K562 (cell line): ENCODE data around the gene DAB2IP. TPM values are rescaled to one million over a fixed set of nuclear protein-coding genes. Genes with fewer than 3 reads are reported as not detected.

ENCODE experiments used
- polyA plus RNA-seq, 8 experiments: library from polyadenylated mRNA; depleted of rRNA in 4 of 8; stranded (reverse) in 5 of 8; unstranded in 3 of 8; fragments of >200 nt; fragmentation: Nextera tagmentation in 2 of 8; fragmentation: Illumina TruSeq in 1 of 8; extraction: Ambion mirVana in 2 of 8; extraction: Trizol in 1 of 8; gene quantifications; 2 replicates each; pipeline versions ENCODE4 v1.2.1 to v1.2.3, GENCODE V29; 2011 to 2014; ENCODE audit warnings: inconsistent platforms in 1 of 8, missing spikeins in 1 of 8
- total RNA-seq, 7 experiments: library from RNA; depleted of rRNA in 6 of 7; stranded (reverse); fragments of >200 nt in 6 of 7; fragmentation: Illumina TruSeq in 2 of 7; extraction: Trizol in 2 of 7; gene quantifications; 2 replicates each; pipeline versions ENCODE4 v1.2.1 to v1.2.3, GENCODE V29; 2011 to 2021; ENCODE audit warnings: low replicate concordance in 1 of 7
- TF ChIP-seq, protein P1 (sequence below), 2 experiments: fragments of 450-650 bp in 1 of 2; sonication (generic) in 1 of 2; formaldehyde crosslinking in 1 of 2; IDR thresholded peaks; 2 replicates each; pipeline versions ENCODE4 v1.7.1 to v1.9.0; 2016 to 2022; ENCODE audit warnings: inconsistent platforms in 1 of 2, mild to moderate bottlenecking in 1 of 2, missing genetic modification reagents in 1 of 2

The DAB2IP gene
- total and polyA plus RNA-seq, 9 of the 15 experiments (the other 6 are each of a cell fraction or from before 2014, with no cell fraction given), result 0.04 to 0.31 (median 0.08) TPM; not detected in 5

DNA sequence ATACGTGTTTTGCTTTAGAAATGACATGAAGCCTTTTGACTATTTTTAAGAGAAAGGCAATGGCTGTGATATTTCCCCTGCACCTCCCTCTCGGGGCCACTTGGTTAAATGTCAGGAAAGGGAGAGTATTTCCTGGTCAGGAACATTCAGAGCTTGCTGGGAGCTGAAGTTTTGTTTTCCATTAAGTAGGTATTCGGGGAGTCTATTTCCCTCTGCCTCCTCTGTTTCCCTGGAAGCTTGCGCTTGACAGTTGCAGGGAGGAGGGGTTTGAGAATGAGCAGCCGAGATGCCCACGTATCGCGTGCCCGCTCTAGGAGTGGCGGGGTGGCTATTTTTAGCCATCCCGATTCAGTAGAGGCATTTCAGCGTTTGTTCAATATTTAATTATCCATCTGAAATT, 6.7 kb downstream of the DAB2IP start (continued):
- TF ChIP-seq, protein P1, sequence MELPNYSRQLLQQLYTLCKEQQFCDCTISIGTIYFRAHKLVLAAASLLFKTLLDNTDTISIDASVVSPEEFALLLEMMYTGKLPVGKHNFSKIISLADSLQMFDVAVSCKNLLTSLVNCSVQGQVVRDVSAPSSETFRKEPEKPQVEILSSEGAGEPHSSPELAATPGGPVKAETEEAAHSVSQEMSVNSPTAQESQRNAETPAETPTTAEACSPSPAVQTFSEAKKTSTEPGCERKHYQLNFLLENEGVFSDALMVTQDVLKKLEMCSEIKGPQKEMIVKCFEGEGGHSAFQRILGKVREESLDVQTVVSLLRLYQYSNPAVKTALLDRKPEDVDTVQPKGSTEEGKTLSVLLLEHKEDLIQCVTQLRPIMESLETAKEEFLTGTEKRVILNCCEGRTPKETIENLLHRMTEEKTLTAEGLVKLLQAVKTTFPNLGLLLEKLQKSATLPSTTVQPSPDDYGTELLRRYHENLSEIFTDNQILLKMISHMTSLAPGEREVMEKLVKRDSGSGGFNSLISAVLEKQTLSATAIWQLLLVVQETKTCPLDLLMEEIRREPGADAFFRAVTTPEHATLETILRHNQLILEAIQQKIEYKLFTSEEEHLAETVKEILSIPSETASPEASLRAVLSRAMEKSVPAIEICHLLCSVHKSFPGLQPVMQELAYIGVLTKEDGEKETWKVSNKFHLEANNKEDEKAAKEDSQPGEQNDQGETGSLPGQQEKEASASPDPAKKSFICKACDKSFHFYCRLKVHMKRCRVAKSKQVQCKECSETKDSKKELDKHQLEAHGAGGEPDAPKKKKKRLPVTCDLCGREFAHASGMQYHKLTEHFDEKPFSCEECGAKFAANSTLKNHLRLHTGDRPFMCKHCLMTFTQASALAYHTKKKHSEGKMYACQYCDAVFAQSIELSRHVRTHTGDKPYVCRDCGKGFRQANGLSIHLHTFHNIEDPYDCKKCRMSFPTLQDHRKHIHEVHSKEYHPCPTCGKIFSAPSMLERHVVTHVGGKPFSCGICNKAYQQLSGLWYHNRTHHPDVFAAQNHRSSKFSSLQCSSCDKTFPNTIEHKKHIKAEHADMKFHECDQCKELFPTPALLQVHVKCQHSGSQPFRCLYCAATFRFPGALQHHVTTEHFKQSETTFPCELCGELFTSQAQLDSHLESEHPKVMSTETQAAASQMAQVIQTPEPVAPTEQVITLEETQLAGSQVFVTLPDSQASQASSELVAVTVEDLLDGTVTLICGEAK (IDR thresholded peaks at IDR 0.05), result no peak
- TF ChIP-seq, protein P1 (CRISPR knock-in tag; IDR thresholded peaks at IDR 0.05), result no peak
